Liver (tissue), 9 donors: ENCODE results near the gene FMN2. TPM values are rescaled to one million over a fixed set of nuclear protein-coding genes. Genes with fewer than 3 reads are reported as not detected.

ENCODE experiments used
- DNase-seq: peaks from one replicate; pipeline ENCODE4 v3.0.0-alpha.2; 2017; ENCODE audit warnings: low spot score
- H3K27ac ChIP-seq, 2 donors: one replicate each; pipeline ENCODE4 v1.7.0; 2013; ENCODE audit warnings: inconsistent platforms in 2 of 2, low read length in 2 of 2, control low read depth in 1 of 2, low read depth in 1 of 2, mild to moderate bottlenecking in 1 of 2
- H3K27me3 ChIP-seq, 4 donors: one replicate each; pipeline versions ENCODE4 v1.6.1 to v1.7.0; 2013; ENCODE audit warnings: low read length in 3 of 4, inconsistent platforms in 1 of 4, mild to moderate bottlenecking in 1 of 4, moderate library complexity in 1 of 4; ENCODE audit not compliant: control insufficient read depth in 4 of 4, insufficient read depth in 4 of 4
- H3K36me3 ChIP-seq, 4 donors: one replicate each; pipeline versions ENCODE4 v1.6.1 to v1.7.0; 2013; ENCODE audit warnings: low read length in 3 of 4, mild to moderate bottlenecking in 3 of 4, low read depth in 1 of 4, moderate library complexity in 1 of 4; ENCODE audit not compliant: control insufficient read depth in 4 of 4, insufficient read depth in 3 of 4
- H3K4me1 ChIP-seq, 4 donors: one replicate each; pipeline versions ENCODE4 v1.6.1 to v1.7.0; 2013; ENCODE audit warnings: low read length in 3 of 4, mild to moderate bottlenecking in 3 of 4, moderate library complexity in 1 of 4; ENCODE audit not compliant: control insufficient read depth in 4 of 4, insufficient read depth in 4 of 4
- H3K4me3 ChIP-seq, 3 donors: one replicate each; pipeline versions ENCODE4 v1.6.1 to v1.7.0; 2013; ENCODE audit warnings: low read length in 3 of 3, control low read depth in 1 of 3, low read depth in 1 of 3, mild to moderate bottlenecking in 1 of 3
- H3K9ac ChIP-seq, 2 donors: one replicate each; pipeline ENCODE4 v1.7.0; 2013; ENCODE audit warnings: low read length in 2 of 2, mild to moderate bottlenecking in 2 of 2, moderate library complexity in 2 of 2, control low read depth in 1 of 2, low read depth in 1 of 2
- H3K9me3 ChIP-seq, 4 donors: one replicate each; pipeline versions ENCODE4 v1.6.1 to v1.7.0; 2013; ENCODE audit warnings: low read length in 3 of 4; ENCODE audit not compliant: control insufficient read depth in 4 of 4
- ATF3 ChIP-seq: IDR thresholded peaks from 2 replicates; pipeline ENCODE4 v1.6.1; 2016; ENCODE audit warnings: antibody characterized with exemption
- CTCF ChIP-seq: fragments of 150-350 bp; IDR thresholded peaks from 2 replicates; pipeline ENCODE4 v1.5.1; 2017; ENCODE audit warnings: improper control_type of control experiment, low read depth, low read length; ENCODE audit not compliant: missing input control
- FOXA1 ChIP-seq: IDR thresholded peaks from 2 replicates; pipeline ENCODE4 v1.6.1; 2016; ENCODE audit warnings: antibody characterized with exemption
- HNF4A ChIP-seq, 2 donors: conservative IDR thresholded peaks; 2 replicates each; pipeline ENCODE4 v1.6.1; 2016; ENCODE audit warnings: antibody characterized with exemption in 2 of 2, mild to moderate bottlenecking in 2 of 2
- HNF4G ChIP-seq: IDR thresholded peaks from 2 replicates; pipeline ENCODE4 v1.6.1; 2016; ENCODE audit warnings: antibody characterized with exemption
- JUND ChIP-seq, 2 donors: IDR thresholded peaks; 2 replicates each; pipeline ENCODE4 v1.6.1; 2016; ENCODE audit warnings: antibody characterized with exemption in 2 of 2
- NR2F2 ChIP-seq: IDR thresholded peaks from 2 replicates; pipeline ENCODE4 v1.6.1; 2016; ENCODE audit warnings: antibody characterized with exemption
- REST ChIP-seq: IDR thresholded peaks from 2 replicates; pipeline ENCODE4 v1.6.1; 2016; ENCODE audit warnings: antibody characterized with exemption, mild to moderate bottlenecking
- RXRA ChIP-seq, 2 donors: IDR thresholded peaks; 2 replicates each; pipeline ENCODE4 v1.6.1; 2017 to 2018; ENCODE audit warnings: antibody characterized with exemption in 2 of 2, mild to moderate bottlenecking in 1 of 2
- SP1 ChIP-seq: IDR thresholded peaks from 2 replicates; pipeline ENCODE4 v1.6.1; 2018; ENCODE audit warnings: antibody characterized with exemption, mild to moderate bottlenecking
- TAF1 ChIP-seq: conservative IDR thresholded peaks from 2 replicates; pipeline ENCODE4 v1.6.1; 2016; ENCODE audit warnings: antibody characterized with exemption, mild to moderate bottlenecking
- YY1 ChIP-seq: IDR thresholded peaks from 2 replicates; pipeline ENCODE4 v1.6.1; 2016; ENCODE audit warnings: antibody characterized with exemption, mild to moderate bottlenecking
- WGBS: extraction: QIAGEN DNeasy Blood & Tissue Kit; methylation state at CpG from one replicate; pipeline ENCODE4 v1.1.7; 2013; 5-methylcytosine and 5-hydroxymethylcytosine counted together
- polyA plus RNA-seq, 2 donors: library from polyadenylated mRNA; stranded (reverse) in 1 of 2; unstranded in 1 of 2; fragments of 200-250 nt in 1 of 2; fragments of >200 nt in 1 of 2; fragmentation: Nextera tagmentation in 1 of 2; extraction: Ambion mirVana in 1 of 2; gene quantifications; one replicate each; pipeline versions ENCODE4 v1.2.1 to v1.2.3, GENCODE V29; 2013 to 2015
- total RNA-seq, 2 donors: library from RNA; depleted of rRNA; stranded (reverse); fragments of >200 nt; gene quantifications; one replicate each; pipeline ENCODE4 v1.2.3, GENCODE V29; 2014
- donor health status: healthy.
- donor health status: healthy.
- donor health status: healthy.
- donor health status: healthy.
- donor health status: healthy.

FMN2 gene
- total and polyA plus RNA-seq, 4 donors: 0.17 TPM; not detected in 3

- H3K27ac ChIP-seq: no peak overlapping the region
- H3K9ac ChIP-seq: no peak overlapping the region
- TF ChIP-seq RXRA (IDR thresholded peaks at IDR 0.05) (no peak), YY1 (no peak), JUND (IDR thresholded peaks at IDR 0.05) (no peak), FOXA1 (no peak), NR2F2 (no peak), SP1 (no peak), ATF3 (no peak), REST (no peak), TAF1 (no peak), CTCF (no peak), HNF4A (conservative IDR thresholded peaks at IDR 0.05) (no peak)
- no peak overlapping the region for H3K4me3 ChIP-seq
- no peak for DNase-seq
- WGBS: 89% methylated on average over 5 of the region's 5 CpGs
- H3K27me3 ChIP-seq: no peaks in the 10 kb centered on the region
- no peaks in the 10 kb centered on the region for H3K36me3 ChIP-seq
- H3K4me1 ChIP-seq: no peaks in the 10 kb centered on the region
- no peaks in the 10 kb centered on the region for H3K9me3 ChIP-seq
Measured at GRCh38 chr1:240407407-240407806, 315.7 kb downstream of the FMN2 start.

- no peak overlapping the region for H3K27ac ChIP-seq
- no peaks in the 10 kb centered on the region for H3K9me3 ChIP-seq
- H3K36me3 ChIP-seq: no peaks in the 10 kb centered on the region
- no peaks in the 10 kb centered on the region for H3K4me1 ChIP-seq
- DNase-seq: no peak
- H3K27me3 ChIP-seq: no peaks in the 10 kb centered on the region
- no peak for TF ChIP-seq REST
- no peak for TF ChIP-seq HNF4G
- no peak for TF ChIP-seq RXRA (IDR thresholded peaks at IDR 0.05)
- no peak overlapping the region for H3K4me3 ChIP-seq
- H3K9ac ChIP-seq: no peak overlapping the region
Measured at GRCh38 chr1:240409615-240410014, 317.9 kb downstream of the FMN2 start.
